ENCODE measurements around the gene CCT3. TPM values are rescaled to one million over a fixed set of nuclear protein-coding genes. Genes with fewer than 3 reads are reported as not detected.

The CCT3 gene
- total RNA-seq, 2 experiments from 2014 or later: 385 to 387 TPM

- no peaks in the 10 kb centered on the region for H3K4me1 ChIP-seq (ENCODE audit: insufficient read depth, low read length, poor library complexity, severe bottlenecking)
- no peak overlapping the region for H3K4me2 ChIP-seq (ENCODE audit: low read length)
- no peaks in the 10 kb centered on the region for H3K9me2 ChIP-seq (ENCODE audit: insufficient read depth, low read length)
- no peak overlapping the region for H3K4me3 ChIP-seq (ENCODE audit: low read depth, low read length, poor library complexity, severe bottlenecking)
- no peak overlapping the region for H3K27ac ChIP-seq (ENCODE audit: low read depth, low read length, poor library complexity, severe bottlenecking)
- no peaks in the 10 kb centered on the region for H3K9me3 ChIP-seq (ENCODE audit: low read length)
- CTCF ChIA-PET (ENCODE audit: unreplicated experiment): no interaction called here
- TF ChIP-seq EZH2phosphoT487 (IDR thresholded peaks at IDR 0.05; ENCODE audit: borderline replicate concordance, low read depth, low read length) (no peak), CTCF (conservative IDR thresholded peaks at IDR 0.05; ENCODE audit: low read length) (no peak)
- no peaks in the 10 kb centered on the region for H3K36me3 ChIP-seq (ENCODE audit: insufficient read depth, low read length)
- POLR2A ChIA-PET: interaction anchor here (0.6 kb wide), 1 partner anchor 62 kb away, joined by 6 read pairs; no protein-coding TSS in a partner anchor
- no TSS peak for BruUV-seq (replicated peaks)
- no peak for DNase-seq (ENCODE audit: low spot score)
- intact Hi-C loops (cut with micrococcal nuclease; ENCODE audit: unreplicated experiment): no loop called here
- no peaks in the 10 kb centered on the region for H3K79me2 ChIP-seq (ENCODE audit: insufficient read depth, low read depth, low read length)
- no peak overlapping the region for H2AFZ ChIP-seq (ENCODE audit: low read length)
- H4K20me1 ChIP-seq (ENCODE audit: insufficient read depth, low read length): no peaks in the 10 kb centered on the region
Observed at GRCh38 chr1:156368157-156368658, 30.1 kb upstream of the CCT3 start.

- Histone ChIP-seq H3K36me3 (ENCODE audit: insufficient read depth, low read length) (no peaks in the 10 kb centered on the region), H3K4me1 (ENCODE audit: insufficient read depth, low read length, poor library complexity, severe bottlenecking) (no peaks in the 10 kb centered on the region), H3K9me2 (ENCODE audit: insufficient read depth, low read length) (no peaks in the 10 kb centered on the region), H3K4me3 (ENCODE audit: low read depth, low read length, poor library complexity, severe bottlenecking) (no peak overlapping the region), H3K4me2 (ENCODE audit: low read length) (no peak overlapping the region), H4K20me1 (ENCODE audit: insufficient read depth, low read length) (no peaks in the 10 kb centered on the region), H3K9me3 (ENCODE audit: low read length) (no peaks in the 10 kb centered on the region), H3K27ac (ENCODE audit: low read depth, low read length, poor library complexity, severe bottlenecking) (no peak overlapping the region), H2AFZ (ENCODE audit: low read length) (no peak overlapping the region), H3K79me2 (ENCODE audit: insufficient read depth, low read depth, low read length) (no peaks in the 10 kb centered on the region)
- ChIA-PET POLR2A (no interaction called here), CTCF (ENCODE audit: unreplicated experiment) (no interaction called here)
- no TSS peak for BruUV-seq (replicated peaks)
- no peak for DNase-seq (ENCODE audit: low spot score)
- intact Hi-C loops (cut with micrococcal nuclease; ENCODE audit: unreplicated experiment): no loop called here
- no peak for TF ChIP-seq EZH2phosphoT487 (IDR thresholded peaks at IDR 0.05; ENCODE audit: borderline replicate concordance, low read depth, low read length)
- TF ChIP-seq CTCF (conservative IDR thresholded peaks at IDR 0.05; ENCODE audit: low read length): no peak
Observed at GRCh38 chr1:156367383-156368156, 29.5 kb upstream of the CCT3 start.
